ENCODE results near the gene CASZ1. TPM values are rescaled to one million over a fixed set of nuclear protein-coding genes. Genes with fewer than 3 reads are reported as not detected.

CASZ1 gene
- total and polyA plus RNA-seq, 12 donors = 19.5 to 79.8 (median 64.7) TPM

- no peak overlapping the region for H3K4me3 ChIP-seq
- DNase-seq (no peak), ATAC-seq (no peak)
- H3K4me1 ChIP-seq = peaks cover 8 to 93% (median 48%) of the 10 kb centered on the region in 9 donors
- TF ChIP-seq CTCF (IDR thresholded peaks at IDR 0.05) = no peak
- peak overlapping the region in 4 of 10 donors; percentile 21 to 59 (median 42) for H3K27ac ChIP-seq
- intact Hi-C loops (cut with DNase I) = loop anchor here in 9 of 10 donors (2.0 to 10.0 kb wide), 11 partner anchors 38 to 275 kb away; no protein-coding TSS in a partner anchor
- peaks cover 0 to 75% (median 12%) of the 10 kb centered on the region in 7 donors for H3K27me3 ChIP-seq
- WGBS, 2 donors = 52 to 59% methylated on average over 27 of the region's 27 CpGs
- H3K36me3 ChIP-seq = no peaks in the 10 kb centered on the region
- no peaks in the 10 kb centered on the region for H3K9me3 ChIP-seq
Measured at GRCh38 chr1:10789803-10790702, 6.4 kb downstream of the CASZ1 start.

GRCh38 chr1:10789047-10789791 lies 7.2 kb downstream of the CASZ1 start:
- WGBS, 2 donors = 72% methylated on average over 7 to 8 of the region's 8 CpGs
- intact Hi-C loops (cut with DNase I) = loop anchor here in 7 of 10 donors (2.0 to 10.0 kb wide), 6 partner anchors 37 to 274 kb away; no protein-coding TSS in a partner anchor
- Histone ChIP-seq H3K36me3 (no peaks in the 10 kb centered on the region), H3K4me3 (no peak overlapping the region), H3K9me3 (no peaks in the 10 kb centered on the region), H3K4me1 (peaks cover 8 to 98% (median 49%) of the 10 kb centered on the region in 9 donors), H3K27ac (peak overlapping the region in 7 of 10 donors; percentile 26 to 64 (median 58)), H3K27me3 (peaks cover 0 to 67% (median 12%) of the 10 kb centered on the region in 7 donors)
- no peak for DNase-seq
- ATAC-seq = no peak
- peak in 2 of 9 donors; percentile 0 to 2 for TF ChIP-seq CTCF (IDR thresholded peaks at IDR 0.05)

DNA sequence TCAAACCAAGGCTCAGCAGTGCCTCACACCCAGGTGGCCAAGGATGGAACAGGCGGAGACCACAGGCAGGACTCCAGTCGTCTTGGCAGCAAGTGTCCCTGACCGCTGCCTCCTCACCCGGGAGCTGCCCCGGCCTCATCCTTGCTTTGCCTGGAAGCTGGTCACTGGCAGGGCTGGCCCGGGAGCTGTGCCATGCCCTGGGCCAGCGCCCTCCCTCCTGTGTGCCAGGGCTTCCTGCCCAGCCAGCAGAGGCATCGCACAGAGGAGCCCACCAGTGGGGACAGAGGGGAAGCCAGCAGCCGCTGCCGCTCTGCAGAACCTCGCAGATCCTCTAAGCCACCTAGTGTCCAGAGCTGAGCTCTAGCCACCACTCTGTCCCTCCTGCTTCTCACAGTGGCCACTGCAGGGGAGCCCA lies 7.8 kb downstream of the CASZ1 start:
- H3K36me3 ChIP-seq = no peaks in the 10 kb centered on the region
- TF ChIP-seq CTCF (IDR thresholded peaks at IDR 0.05) = peak; percentile 35 to 75 (median 53)
- WGBS, 2 donors = 9 to 21% methylated on average over 11 of the region's 11 CpGs
- DNase-seq = peak; percentile 70 to 73
- H3K4me3 ChIP-seq = peak overlapping the region in 4 of 10 donors; percentile 4 to 42 (median 20)
- intact Hi-C loops (cut with DNase I) = loop anchor here in 7 of 10 donors (2.0 to 10.0 kb wide), 6 partner anchors 36 to 274 kb away; no protein-coding TSS in a partner anchor
- H3K27ac ChIP-seq = peak overlapping the region in 7 of 10 donors; percentile 26 to 64 (median 58)
- peaks cover 10 to 95% (median 49%) of the 10 kb centered on the region in 9 donors for H3K4me1 ChIP-seq
- ATAC-seq = peak; percentile 88 to 95 (median 94)
- H3K27me3 ChIP-seq = peaks cover 0 to 60% (median 9%) of the 10 kb centered on the region in 7 donors
- no peaks in the 10 kb centered on the region for H3K9me3 ChIP-seq

GRCh38 chr1:10787286-10787685 lies 9.2 kb downstream of the CASZ1 start:
- H3K9me3 ChIP-seq = no peaks in the 10 kb centered on the region
- H3K4me3 ChIP-seq = no peak overlapping the region
- intact Hi-C loops (cut with DNase I) = loop anchor here in 7 of 10 donors (5.0 to 10.0 kb wide), 5 partner anchors 35 to 272 kb away; no protein-coding TSS in a partner anchor
- peak overlapping the region in 2 of 10 donors; percentile 19 to 59 for H3K27ac ChIP-seq
- H3K4me1 ChIP-seq = peaks cover 8 to 91% (median 50%) of the 10 kb centered on the region in 9 donors
- 61 to 71% methylated on average over 21 of the region's 21 CpGs for WGBS, 2 donors
- H3K36me3 ChIP-seq = no peaks in the 10 kb centered on the region
- DNase-seq = no peak
- TF ChIP-seq CTCF (IDR thresholded peaks at IDR 0.05) = no peak
- H3K27me3 ChIP-seq = peaks cover 0 to 47% (median 5%) of the 10 kb centered on the region in 7 donors
- peak in 2 of 8 donors; percentile 39 to 48 for ATAC-seq
